GM19043 (cell line): ENCODE measurements around the gene ESAM.

Experiments used
- ATAC-seq: cut with Tn5 transposase; IDR thresholded peaks from one replicate; pipeline ENCODE4 v1.9.1; 2021; ENCODE audit warnings: low read depth; ENCODE audit not compliant: unreplicated experiment

The ESAM gene, protein sequence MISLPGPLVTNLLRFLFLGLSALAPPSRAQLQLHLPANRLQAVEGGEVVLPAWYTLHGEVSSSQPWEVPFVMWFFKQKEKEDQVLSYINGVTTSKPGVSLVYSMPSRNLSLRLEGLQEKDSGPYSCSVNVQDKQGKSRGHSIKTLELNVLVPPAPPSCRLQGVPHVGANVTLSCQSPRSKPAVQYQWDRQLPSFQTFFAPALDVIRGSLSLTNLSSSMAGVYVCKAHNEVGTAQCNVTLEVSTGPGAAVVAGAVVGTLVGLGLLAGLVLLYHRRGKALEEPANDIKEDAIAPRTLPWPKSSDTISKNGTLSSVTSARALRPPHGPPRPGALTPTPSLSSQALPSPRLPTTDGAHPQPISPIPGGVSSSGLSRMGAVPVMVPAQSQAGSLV

DNA sequence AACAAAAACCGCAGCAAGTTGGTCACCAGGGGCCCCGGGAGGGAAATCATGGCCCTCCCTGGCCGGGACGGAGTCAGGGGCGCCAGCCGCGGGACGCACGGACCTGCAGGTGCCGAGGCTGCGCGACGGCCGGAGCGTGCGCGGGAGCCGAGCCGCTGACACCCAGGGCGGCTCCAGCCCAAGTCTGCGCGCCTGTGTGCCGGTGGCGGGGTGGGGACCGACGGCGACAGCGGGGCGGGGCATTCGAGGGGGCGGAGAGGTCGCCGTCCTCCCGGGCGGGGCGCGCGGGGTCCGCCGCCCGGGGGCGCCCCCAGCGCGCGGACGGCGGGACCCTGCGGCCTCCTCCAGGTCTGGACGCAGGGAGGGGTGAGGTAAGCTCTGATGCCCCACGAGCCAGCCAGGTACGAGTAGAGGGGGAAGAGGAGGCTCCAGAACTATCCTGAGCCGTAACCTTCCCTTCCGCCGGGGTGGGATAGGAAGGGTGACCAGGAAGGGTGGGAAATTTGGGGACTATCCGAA lies at the start of gene ESAM:
ESAM (minus strand) TSS at position 186 of the 519 bp plus-strand sequence; CDS start at position 50, 136 bp downstream.
- peak; percentile 45 for ATAC-seq

DNA sequence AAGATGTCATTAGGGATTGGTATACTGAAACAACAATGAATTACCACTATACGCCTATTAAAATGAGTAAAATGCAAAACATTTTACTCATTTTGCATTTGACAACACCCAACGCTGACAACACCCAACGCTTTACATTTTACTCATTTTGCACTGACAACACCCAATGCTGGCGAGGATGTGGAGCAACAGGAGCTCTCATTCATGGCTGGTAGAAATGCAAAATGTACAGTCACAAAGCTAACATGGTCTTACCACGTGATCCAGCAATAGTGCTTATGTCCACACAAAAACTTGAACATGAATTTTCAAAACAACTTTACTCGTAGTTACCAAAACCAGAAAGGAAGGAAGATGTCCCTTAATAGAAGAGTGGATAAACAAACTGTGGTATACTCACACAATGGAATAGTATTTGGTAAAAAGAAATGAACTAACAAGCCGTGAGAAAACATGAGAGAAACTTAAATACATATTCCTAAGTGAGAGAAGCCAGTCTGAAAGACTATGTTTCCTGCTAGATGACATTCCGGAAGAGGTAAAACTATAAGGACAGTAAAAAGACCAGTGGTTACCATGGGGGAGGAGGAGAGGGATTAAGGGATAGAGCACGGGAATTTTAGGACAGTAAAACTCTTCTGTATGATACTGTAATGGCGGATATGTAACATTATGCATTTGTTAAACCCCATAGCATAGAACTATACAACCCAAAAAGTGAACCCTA lies 49.5 kb upstream of the ESAM start:
- ATAC-seq: no peak

DNA sequence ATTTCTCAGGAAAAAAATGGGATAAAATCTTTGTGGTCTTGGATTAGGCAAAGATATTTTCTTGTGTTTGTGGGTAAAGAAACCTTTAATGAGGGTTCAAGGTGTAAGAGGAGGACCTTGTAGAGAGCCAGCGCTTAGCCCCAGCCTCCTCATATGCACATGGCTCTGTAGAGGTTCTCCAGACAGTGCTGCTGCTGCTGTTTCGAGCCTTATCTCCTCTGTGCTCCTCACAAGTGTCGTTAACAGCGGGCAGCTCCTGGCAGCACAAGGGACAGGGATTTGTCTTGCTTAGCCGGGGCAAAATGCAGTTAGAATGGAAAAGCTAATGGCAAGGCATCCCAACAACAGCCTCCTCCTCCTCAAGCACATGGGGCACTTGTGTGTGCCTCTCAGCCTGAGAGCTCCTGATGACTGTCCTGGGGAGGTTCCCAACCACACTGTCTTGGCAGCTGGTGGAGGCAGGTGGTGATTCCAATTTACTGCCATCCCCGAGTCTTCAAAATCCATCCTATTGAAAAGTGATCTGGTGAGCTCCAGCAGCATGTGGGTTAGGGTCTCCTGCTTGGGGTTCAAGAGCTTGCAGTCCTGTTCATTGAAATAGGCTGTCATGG lies 45.7 kb upstream of the ESAM start:
- ATAC-seq: no peak

DNA sequence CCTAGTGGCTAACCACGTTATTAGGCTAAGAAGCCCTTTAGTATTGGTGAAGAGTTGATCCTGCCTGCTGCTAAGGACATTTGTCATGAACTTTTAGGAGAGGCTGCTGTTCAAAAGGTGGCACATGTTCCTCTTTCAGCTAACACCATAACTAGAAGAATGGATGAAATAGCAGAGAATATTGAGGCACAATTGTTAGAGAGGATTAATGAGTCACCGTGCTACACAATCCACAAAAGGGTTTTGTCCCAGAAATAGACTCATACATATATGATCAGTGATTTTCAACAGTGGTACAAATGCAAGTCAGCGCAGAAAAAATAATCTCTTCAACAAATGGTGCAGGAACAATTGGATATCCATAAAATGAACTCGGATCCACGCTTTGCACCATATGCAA lies 45.1 kb upstream of the ESAM start:
- no peak for ATAC-seq

DNA sequence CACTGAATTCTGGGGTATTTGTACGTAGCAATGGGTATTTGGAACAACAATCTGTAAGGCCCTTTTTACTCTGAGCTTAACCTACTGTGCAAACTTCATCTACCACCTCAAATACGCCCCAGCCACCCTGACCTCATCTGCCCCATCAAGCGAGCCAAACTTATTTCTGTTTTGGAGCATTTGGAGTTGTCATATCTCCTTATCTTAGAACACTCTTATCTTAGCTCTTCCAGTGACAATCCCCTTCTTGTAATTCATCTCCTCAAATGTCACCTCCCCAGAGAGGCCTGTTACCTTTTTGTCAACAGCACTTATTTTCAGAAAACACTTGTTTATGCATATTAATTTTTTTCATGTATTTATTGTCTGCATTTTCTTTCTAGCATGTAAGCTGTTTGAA lies 42.8 kb upstream of the ESAM start:
- ATAC-seq: no peak

DNA sequence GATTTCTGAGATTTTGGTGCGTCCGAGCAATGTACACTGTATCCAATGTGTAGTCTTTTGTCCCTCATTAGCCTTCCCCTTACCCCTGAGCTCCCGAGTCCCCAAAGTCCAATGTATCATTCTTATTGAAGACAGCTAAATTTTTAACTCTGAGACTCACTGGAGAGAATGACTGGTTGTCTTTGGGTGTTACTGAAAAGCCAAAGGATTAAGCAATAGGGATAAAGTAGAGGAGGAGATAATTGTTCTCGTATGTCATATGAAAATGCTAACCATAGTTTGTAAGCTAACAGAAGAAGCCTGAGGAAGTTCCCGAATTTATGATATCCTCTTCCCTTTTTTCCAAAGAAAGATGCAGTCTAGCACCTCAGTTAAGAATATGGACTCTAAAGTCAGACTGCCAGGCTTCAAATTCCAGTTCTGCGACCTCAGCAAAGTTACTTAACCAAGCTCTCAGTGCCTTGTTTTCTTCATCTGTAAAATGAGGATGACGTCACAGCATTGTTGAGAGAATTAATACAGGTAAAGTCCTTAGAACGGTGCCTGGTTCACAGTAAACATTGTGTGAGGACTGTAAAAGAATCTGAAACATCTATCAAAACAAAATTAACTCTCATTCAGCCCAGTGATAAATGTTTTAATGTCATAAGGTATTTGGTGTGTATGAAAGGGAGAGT lies 39.7 kb upstream of the ESAM start:
- no peak for ATAC-seq

DNA sequence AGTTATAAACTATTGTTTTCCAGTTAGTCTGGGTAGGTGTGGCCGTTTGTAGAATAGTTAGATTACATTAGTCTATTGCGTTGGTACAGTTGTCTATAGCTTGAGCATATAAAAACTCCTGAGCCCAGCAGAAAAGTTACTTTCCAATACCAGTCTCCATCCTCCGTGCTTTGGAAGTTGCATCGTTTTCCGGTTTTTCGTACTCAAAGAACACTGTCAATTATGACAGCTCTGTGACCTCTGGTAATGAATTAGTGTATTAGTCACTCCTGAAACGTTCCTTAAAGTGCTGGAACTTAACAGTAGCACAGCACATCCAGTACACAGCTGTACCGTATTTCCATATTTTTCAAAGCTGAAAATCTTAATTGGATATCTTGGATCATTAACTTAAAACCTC lies 38.9 kb upstream of the ESAM start:
- no peak for ATAC-seq

DNA sequence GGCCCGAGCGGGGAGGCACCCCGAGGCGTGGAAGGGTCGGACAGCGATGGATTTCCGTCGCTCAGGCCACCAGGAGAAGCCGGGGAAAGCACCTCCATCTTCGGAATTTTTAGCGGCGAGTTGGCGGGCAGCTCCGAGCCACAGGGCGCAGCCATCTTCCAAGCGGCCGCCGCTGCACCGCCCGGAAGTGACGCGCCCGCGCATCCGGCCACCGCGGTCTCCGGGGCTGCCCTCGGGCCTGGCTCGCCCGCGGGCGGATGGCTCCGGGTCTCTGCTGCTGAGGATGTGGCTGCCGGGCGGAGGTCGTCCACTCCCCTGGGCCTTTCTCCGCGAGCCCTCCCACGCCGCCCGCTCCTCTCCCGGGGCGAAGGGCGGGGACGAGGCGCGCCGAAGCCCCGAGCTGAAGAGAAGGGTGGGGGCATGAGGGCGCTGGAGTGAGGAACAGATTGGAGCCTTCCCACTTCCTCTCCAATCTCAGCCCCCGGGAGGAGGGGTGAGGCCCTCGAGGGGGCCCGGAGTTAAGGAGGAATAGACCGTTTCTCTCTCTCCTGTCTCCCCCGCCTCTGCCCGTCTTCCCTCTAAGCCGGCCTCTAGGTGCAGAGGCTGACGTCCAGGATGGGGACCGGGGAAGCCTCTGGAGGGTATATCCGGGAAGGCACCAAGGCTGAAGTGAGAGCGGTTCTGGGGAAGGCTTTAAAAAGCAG lies 38.3 kb upstream of the ESAM start, which contains the start of gene MSANTD2:
MSANTD2 (minus strand) TSS at position 181 of the 704 bp plus-strand sequence; CDS start at position 155, 26 bp downstream.
- peak; percentile 86 for ATAC-seq

DNA sequence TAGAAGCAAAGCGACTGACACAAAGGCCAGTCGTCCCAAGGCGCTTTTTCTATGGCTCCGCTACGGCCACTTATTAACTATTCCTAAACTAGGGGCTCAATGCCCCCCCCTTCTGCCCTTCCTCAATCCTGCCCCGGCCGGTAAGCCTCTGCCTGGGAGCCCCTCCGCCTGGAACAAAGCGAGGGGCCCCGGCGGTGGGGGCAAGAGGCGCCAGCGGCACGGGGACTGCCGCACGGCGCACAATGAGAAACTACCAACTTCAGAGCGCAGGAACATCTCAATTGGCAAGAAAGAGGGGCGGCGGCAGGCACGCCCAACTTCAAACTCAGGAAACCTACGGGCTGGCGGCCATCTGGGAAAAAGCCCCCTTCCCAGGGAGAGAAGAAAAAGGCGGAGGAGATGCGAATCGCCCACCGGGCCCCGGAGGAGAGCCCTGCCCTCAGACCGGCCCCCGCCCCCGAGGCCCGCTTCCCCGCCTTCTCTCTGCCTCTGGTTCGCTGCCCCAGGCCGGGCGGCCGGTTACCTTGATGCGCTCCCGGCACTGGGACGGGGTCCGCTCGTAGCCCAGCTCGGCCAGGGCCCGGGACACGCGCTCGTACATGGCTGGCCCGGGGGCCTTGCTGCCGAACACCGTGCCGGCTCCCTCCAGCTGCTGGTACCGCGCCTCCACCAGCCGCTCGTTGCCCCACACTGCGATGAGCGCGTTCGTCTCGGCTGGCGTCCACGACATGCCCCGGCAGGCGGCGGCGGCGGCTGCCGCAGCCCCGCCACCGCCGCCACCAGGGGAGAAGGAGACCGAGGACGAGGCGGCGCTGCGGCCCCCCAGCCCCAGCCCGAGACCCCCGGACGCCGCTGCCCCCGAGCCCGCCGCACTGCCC lies 37.5 kb upstream of the ESAM start:
- peak; percentile 29 for ATAC-seq

DNA sequence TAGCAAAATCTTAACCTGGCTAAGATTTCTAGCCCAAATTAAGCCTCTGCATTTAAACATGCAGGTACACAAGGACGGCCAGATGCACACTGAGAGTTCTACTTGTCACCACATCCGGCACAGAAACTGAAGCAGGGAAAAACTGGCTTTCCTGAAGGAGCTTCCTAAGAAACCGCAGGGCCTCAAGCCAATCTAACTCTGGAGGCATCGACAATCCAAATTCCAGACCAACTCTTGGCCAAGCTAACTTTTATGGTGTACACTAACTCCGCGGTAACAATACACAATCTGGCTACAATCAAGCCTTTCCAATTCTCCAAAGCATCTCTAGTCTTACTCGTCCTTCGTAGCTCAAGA lies 36.9 kb upstream of the ESAM start:
- no peak for ATAC-seq

DNA sequence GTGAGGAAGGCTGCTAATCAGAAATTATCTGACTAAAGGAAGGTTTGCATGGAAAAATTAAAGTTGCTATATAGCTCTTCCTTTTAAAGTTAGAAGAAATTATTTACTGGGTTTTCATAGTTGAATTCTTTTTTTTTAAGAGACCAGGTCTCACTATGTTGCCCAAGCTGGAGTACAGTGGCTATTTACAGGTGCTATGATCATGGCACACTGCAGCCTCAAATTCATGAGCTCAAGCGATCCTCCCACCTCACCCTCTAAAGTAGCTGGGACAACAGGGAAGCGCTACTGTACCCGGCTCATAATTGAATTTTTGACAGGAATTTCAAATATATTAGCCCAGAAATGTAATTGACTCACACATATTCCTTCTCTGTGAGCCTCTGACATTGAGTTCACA lies 34.2 kb upstream of the ESAM start:
- ATAC-seq: no peak

DNA sequence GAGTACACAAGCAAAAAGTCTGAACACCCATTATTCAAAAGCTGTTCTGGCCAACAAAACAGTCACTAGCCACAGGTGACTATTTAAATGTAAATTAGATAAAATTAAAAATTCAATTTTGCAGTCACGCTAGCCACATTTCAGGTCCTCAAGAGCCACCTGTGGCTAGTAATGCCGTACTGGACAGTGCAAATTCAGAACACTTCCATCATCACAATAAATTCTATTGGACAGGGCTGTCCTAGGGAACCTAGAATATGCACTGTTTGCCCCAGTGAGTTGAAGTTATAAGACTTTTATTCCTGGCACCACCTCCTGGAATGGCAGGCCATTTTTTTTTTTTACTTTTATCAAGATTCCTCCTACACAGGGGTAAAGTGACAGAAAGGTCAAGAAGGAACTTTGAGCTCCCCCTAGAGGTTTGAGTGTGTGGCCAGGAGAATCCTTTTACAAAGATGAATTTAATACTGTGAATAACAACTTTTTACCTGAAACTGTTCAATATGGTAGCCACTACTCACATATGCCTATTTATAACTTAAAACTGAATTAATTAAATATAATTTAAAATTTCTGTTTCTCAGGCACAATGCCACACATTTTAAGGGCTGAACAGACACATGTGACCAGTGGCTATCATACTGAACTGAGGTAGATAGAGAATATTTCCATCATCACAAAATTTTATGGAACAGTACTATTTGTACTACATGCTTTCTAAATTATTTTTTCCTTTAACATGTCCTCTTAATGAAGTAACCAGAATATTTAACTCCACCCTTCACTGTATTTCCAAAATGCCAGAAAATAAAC lies 31.6 kb upstream of the ESAM start:
- ATAC-seq: peak; percentile 47

DNA sequence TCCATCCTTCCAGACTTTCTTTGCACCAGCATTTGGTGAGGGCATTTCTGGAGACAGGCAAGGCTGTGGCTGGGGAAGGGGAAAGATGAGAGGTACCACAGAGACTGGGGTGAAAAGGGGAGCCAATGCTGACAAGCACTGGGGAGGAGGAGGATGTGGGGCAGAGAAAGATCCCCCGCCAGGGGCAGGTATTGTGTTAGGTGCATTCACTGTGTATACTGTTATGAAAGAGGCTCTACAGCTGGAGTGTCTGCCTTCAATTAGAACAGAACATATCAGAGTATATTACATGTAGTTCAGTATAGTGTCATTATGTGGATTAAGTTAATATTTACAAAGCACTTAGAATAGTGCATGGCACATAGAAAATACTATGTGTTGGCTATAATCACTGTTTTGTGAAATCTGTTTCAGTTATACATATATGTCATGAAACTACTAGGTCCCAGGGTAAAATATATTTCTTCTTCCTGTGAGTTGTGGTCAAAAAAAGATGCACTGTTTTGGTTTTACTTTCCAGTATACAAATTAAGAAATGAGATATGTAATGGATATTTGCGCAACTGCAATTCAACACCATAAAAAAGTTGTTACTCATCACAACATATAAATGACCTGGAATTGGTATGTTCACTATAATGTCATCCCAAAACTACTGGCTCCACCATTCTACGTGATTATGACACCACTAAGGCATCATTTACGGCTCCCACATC lies 29.7 kb upstream of the ESAM start:
- peak; percentile 68 for ATAC-seq

DNA sequence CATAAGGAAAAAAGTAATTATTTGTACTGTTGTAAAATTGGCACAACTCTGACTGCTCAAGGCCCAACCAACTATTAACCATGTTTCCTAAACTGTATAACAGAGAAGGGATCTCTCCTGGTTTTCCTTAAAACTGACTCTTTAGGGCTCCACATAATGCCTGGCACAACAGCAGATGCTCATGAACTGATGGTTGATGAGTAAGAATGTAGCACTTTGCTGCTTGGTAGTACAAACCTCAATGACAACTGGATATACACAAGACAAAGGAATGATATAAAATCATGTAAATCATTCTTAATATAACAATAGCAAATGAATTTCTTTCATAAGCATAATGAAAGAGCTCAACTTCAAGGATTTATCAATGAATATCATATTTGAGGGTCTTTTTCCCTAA lies 26.4 kb upstream of the ESAM start:
- no peak for ATAC-seq

DNA sequence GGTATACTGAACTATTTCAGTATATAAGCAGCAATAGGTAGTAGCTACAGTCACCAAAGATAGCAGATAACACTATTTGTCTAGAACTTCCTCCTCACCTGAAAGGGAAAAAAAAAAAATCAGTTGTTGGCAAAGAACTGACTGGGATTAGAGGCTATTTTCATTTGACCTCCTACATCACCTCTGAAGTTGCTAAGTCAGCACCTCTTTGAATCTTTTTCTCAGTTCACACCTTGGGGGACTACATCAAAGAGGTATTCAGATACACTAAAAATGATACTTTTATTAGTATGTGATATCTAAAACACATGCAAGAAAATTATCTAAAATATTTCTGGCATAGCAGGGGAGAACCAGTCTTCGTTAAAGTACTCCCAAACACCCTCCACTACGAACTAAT lies 22.0 kb upstream of the ESAM start:
- no peak for ATAC-seq

DNA sequence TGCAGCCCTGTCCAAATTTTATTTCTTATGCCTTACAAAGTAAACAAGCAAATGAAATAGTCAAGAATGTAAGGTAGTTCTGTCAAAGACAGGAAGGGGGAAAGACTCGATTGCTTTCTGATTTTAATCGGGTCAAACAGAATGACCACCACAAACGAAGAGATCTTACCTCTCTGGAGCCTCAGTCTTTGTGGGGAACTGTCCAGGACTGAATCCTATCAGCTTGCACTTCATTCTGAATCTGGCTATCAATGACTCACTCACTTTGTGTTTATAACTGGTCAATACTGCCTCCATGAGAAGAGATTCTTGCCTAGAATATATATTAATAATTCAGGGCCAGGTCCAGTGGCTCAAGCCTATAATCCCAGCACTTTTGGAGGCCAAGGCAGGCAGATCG lies 20.9 kb upstream of the ESAM start:
- ATAC-seq: no peak

DNA sequence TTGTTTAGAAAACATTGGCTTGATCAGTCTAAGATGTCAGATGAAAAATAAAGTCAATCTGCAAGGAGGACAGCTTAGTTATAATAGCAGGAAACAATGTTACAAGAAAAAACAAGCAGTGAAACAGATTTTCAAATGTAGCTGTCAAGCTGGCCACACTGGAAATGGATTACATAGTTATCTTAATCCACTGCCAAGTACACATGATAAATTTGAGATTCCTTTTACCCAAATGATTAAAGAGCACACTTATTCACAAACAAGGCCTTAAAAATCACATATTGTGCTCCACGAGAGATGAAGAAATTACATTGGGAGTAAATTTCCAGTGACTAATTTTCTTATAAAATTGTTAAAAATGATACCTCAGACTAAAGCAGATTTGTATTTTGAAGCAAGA lies 17.5 kb upstream of the ESAM start:
- ATAC-seq: no peak

DNA sequence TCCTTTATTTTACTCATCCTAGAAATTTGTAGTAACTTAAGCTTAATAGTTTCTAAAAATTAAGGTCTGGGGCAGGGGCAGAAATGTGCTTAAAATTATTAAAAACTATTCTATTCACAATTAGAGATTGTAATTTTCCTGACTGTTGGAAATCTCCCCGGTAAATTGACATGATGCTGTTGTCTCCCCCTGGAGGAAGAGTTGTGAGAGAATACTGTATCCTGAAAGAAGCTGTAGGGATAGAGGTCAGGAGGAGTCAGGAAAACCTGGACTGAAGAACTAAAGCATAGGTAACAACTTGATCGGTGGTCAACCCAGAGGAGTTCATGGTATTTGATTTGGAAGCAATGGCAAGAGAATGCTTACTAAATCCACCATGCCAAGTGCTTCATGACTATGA lies 16.2 kb upstream of the ESAM start:
- no peak for ATAC-seq
